Liver (tissue), 9 donors: Measurements from ENCODE around the gene APOBEC3A. TPM values are rescaled to one million over a fixed set of nuclear protein-coding genes. Genes with fewer than 3 reads are reported as not detected.

ENCODE experiments used
- DNase-seq: peaks from one replicate; pipeline ENCODE4 v3.0.0-alpha.2; 2017; ENCODE audit warnings: low spot score
- H3K27ac ChIP-seq, 2 donors: one replicate each; pipeline ENCODE4 v1.7.0; 2013; ENCODE audit warnings: inconsistent platforms in 2 of 2, low read length in 2 of 2, control low read depth in 1 of 2, low read depth in 1 of 2, mild to moderate bottlenecking in 1 of 2
- H3K27me3 ChIP-seq, 4 donors: one replicate each; pipeline versions ENCODE4 v1.6.1 to v1.7.0; 2013; ENCODE audit warnings: low read length in 3 of 4, inconsistent platforms in 1 of 4, mild to moderate bottlenecking in 1 of 4, moderate library complexity in 1 of 4; ENCODE audit not compliant: control insufficient read depth in 4 of 4, insufficient read depth in 4 of 4
- H3K36me3 ChIP-seq, 4 donors: one replicate each; pipeline versions ENCODE4 v1.6.1 to v1.7.0; 2013; ENCODE audit warnings: low read length in 3 of 4, mild to moderate bottlenecking in 3 of 4, low read depth in 1 of 4, moderate library complexity in 1 of 4; ENCODE audit not compliant: control insufficient read depth in 4 of 4, insufficient read depth in 3 of 4
- H3K4me1 ChIP-seq, 4 donors: one replicate each; pipeline versions ENCODE4 v1.6.1 to v1.7.0; 2013; ENCODE audit warnings: low read length in 3 of 4, mild to moderate bottlenecking in 3 of 4, moderate library complexity in 1 of 4; ENCODE audit not compliant: control insufficient read depth in 4 of 4, insufficient read depth in 4 of 4
- H3K4me3 ChIP-seq, 3 donors: one replicate each; pipeline versions ENCODE4 v1.6.1 to v1.7.0; 2013; ENCODE audit warnings: low read length in 3 of 3, control low read depth in 1 of 3, low read depth in 1 of 3, mild to moderate bottlenecking in 1 of 3
- H3K9ac ChIP-seq, 2 donors: one replicate each; pipeline ENCODE4 v1.7.0; 2013; ENCODE audit warnings: low read length in 2 of 2, mild to moderate bottlenecking in 2 of 2, moderate library complexity in 2 of 2, control low read depth in 1 of 2, low read depth in 1 of 2
- H3K9me3 ChIP-seq, 4 donors: one replicate each; pipeline versions ENCODE4 v1.6.1 to v1.7.0; 2013; ENCODE audit warnings: low read length in 3 of 4; ENCODE audit not compliant: control insufficient read depth in 4 of 4
- FOXA2 ChIP-seq: IDR thresholded peaks from 2 replicates; pipeline ENCODE4 v1.6.1; 2016; ENCODE audit warnings: antibody characterized with exemption
- GABPA ChIP-seq, 2 donors: IDR thresholded peaks in 1 of 2; conservative IDR thresholded peaks in 1 of 2; 2 replicates each; pipeline ENCODE4 v1.6.1; 2016; ENCODE audit warnings: antibody characterized with exemption in 2 of 2, mild to moderate bottlenecking in 1 of 2, moderate library complexity in 1 of 2
- HNF4A ChIP-seq, 2 donors: conservative IDR thresholded peaks; 2 replicates each; pipeline ENCODE4 v1.6.1; 2016; ENCODE audit warnings: antibody characterized with exemption in 2 of 2, mild to moderate bottlenecking in 2 of 2
- RAD21 ChIP-seq, 2 donors: IDR thresholded peaks; 2 replicates each; pipeline ENCODE4 v1.6.1; 2016; ENCODE audit warnings: antibody characterized with exemption in 2 of 2, mild to moderate bottlenecking in 2 of 2
- SP1 ChIP-seq: IDR thresholded peaks from 2 replicates; pipeline ENCODE4 v1.6.1; 2018; ENCODE audit warnings: antibody characterized with exemption, mild to moderate bottlenecking
- YY1 ChIP-seq: IDR thresholded peaks from 2 replicates; pipeline ENCODE4 v1.6.1; 2016; ENCODE audit warnings: antibody characterized with exemption, mild to moderate bottlenecking
- WGBS: extraction: QIAGEN DNeasy Blood & Tissue Kit; methylation state at CpG from one replicate; pipeline ENCODE4 v1.1.7; 2013; 5-methylcytosine and 5-hydroxymethylcytosine counted together
- polyA plus RNA-seq, 2 donors: library from polyadenylated mRNA; stranded (reverse) in 1 of 2; unstranded in 1 of 2; fragments of 200-250 nt in 1 of 2; fragments of >200 nt in 1 of 2; fragmentation: Nextera tagmentation in 1 of 2; extraction: Ambion mirVana in 1 of 2; gene quantifications; one replicate each; pipeline versions ENCODE4 v1.2.1 to v1.2.3, GENCODE V29; 2013 to 2015
- total RNA-seq, 2 donors: library from RNA; depleted of rRNA; stranded (reverse); fragments of >200 nt; gene quantifications; one replicate each; pipeline ENCODE4 v1.2.3, GENCODE V29; 2014
- donor health status: healthy.
- donor health status: healthy.
- donor health status: healthy.
- donor health status: healthy.
- donor health status: healthy.

APOBEC3A gene
- total and polyA plus RNA-seq, 4 donors, result 0.26 to 8.7 (median 4.6) TPM

DNA sequence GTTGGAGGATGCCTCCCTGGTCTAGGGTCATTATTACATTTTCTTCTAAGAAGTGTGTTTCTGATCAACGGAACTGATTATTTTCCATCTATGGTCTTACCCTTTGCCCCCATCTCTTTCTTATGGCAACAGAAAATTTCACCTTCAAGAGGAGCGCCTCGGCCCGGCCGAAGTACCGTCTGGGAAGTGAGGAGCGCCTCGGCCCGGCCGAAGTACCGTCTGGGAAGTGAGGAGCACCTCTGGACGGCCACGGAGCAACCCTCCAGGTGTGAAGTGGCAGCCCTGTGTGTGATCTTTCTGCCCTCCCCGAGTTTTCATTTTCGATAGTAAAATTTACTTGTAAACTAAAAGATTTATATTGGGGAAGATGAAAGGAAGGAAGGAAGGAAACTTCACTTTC is 53.5 kb downstream of the APOBEC3A start:
- Histone ChIP-seq H3K27ac (no peak overlapping the region), H3K4me1 (no peaks in the 10 kb centered on the region), H3K9me3 (no peaks in the 10 kb centered on the region), H3K27me3 (no peaks in the 10 kb centered on the region), H3K4me3 (no peak overlapping the region), H3K9ac (no peak overlapping the region), H3K36me3 (no peaks in the 10 kb centered on the region)
- 82% methylated on average over 15 of the region's 15 CpGs for WGBS
- TF ChIP-seq RAD21 (IDR thresholded peaks at IDR 0.05) (no peak), FOXA2 (no peak), SP1 (no peak), HNF4A (conservative IDR thresholded peaks at IDR 0.05) (no peak), GABPA (IDR thresholded peaks at IDR 0.05 in 1 of 2, conservative IDR thresholded peaks at IDR 0.05 in 1 of 2) (no peak), YY1 (no peak)
- DNase-seq, result no peak

Other genes with a start within 250 kb of the APOBEC3A start
- gene SUN2, start 201.6 kb upstream of the APOBEC3A start, total RNA-seq, result 100 to 1,000 TPM in 1 of 2 donors, 10 to 100 TPM in 1; 53.3 to 170 TPM
- 100 to 1,000 TPM in 1 of 2 donors, 10 to 100 TPM in 1; 13.1 to 110 TPM for gene SUN2, start 201.6 kb upstream of the APOBEC3A start, polyA plus RNA-seq
- 1 to 10 TPM; 4.0 to 5.6 TPM for gene DNAL4, start 163.5 kb upstream of the APOBEC3A start, total RNA-seq
- gene DNAL4, start 163.5 kb upstream of the APOBEC3A start, polyA plus RNA-seq, result 1 to 10 TPM; 4.9 TPM
- under 1 TPM; 0.05 to 0.25 TPM for gene NPTXR, start 113.6 kb upstream of the APOBEC3A start, total RNA-seq
- under 1 TPM; 0.07 to 0.45 TPM for gene NPTXR, start 113.6 kb upstream of the APOBEC3A start, polyA plus RNA-seq
- 10 to 100 TPM; 10.8 to 11.0 TPM for gene CBX6, start 85.4 kb upstream of the APOBEC3A start, total RNA-seq
- 1 to 10 TPM; 7.3 to 9.6 TPM for gene CBX6, start 85.4 kb upstream of the APOBEC3A start, polyA plus RNA-seq
- gene APOBEC3B, start 24.7 kb downstream of the APOBEC3A start, total RNA-seq, result 1 to 10 TPM in 1 of 2 donors, under 1 TPM in 1; 0.08 to 6.0 TPM
- gene APOBEC3B, start 24.7 kb downstream of the APOBEC3A start, polyA plus RNA-seq, result 1 to 10 TPM in 1 of 2 donors, under 1 TPM in 1; 0.61 to 1.2 TPM
- 10 to 100 TPM in 1 of 2 donors, 1 to 10 TPM in 1; 1.2 to 11.9 TPM for gene APOBEC3C, start 56.6 kb downstream of the APOBEC3A start, total RNA-seq
- gene APOBEC3C, start 56.6 kb downstream of the APOBEC3A start, polyA plus RNA-seq, result 1 to 10 TPM; 2.2 to 5.2 TPM
- 1 to 10 TPM in 1 of 2 donors, under 1 TPM in 1; 0.50 to 1.4 TPM for gene APOBEC3D, start 63.5 kb downstream of the APOBEC3A start, total RNA-seq
- gene APOBEC3D, start 63.5 kb downstream of the APOBEC3A start, polyA plus RNA-seq, result under 1 TPM; 0.29 to 0.78 TPM
- gene APOBEC3F, start 83.3 kb downstream of the APOBEC3A start, total RNA-seq, result 1 to 10 TPM; 2.3 to 4.5 TPM
- gene APOBEC3F, start 83.3 kb downstream of the APOBEC3A start, polyA plus RNA-seq, result 1 to 10 TPM; 1.6 to 1.7 TPM
- 1 to 10 TPM; 3.3 to 9.2 TPM for gene APOBEC3G, start 119.7 kb downstream of the APOBEC3A start, total RNA-seq
- gene APOBEC3G, start 119.7 kb downstream of the APOBEC3A start, polyA plus RNA-seq, result 1 to 10 TPM; 1.9 to 2.6 TPM
- gene APOBEC3H, start 139.6 kb downstream of the APOBEC3A start, total RNA-seq, result not detected
- under 1 TPM in 1 of 2 donors, not detected in 1; 0.25 TPM for gene APOBEC3H, start 139.6 kb downstream of the APOBEC3A start, polyA plus RNA-seq
- gene CBX7, start 195.1 kb downstream of the APOBEC3A start, total RNA-seq, result 10 to 100 TPM; 15.9 to 21.8 TPM
- 10 to 100 TPM in 1 of 2 donors, 1 to 10 TPM in 1; 2.2 to 14.0 TPM for gene CBX7, start 195.1 kb downstream of the APOBEC3A start, polyA plus RNA-seq